ENCODE measurements around the gene ANAPC10.
"Not testable (repeated sequence)": the region's sequence is repeated elsewhere in the genome, so short reads cannot be mapped to it uniquely, and the experiment has no call there.

ANAPC10 gene

GRCh38 chr4:145000656-145001055, 97.3 kb downstream of the ANAPC10 start:
- DNase-seq: not testable (repeated sequence)

GRCh38 chr4:144989306-144989705, 108.7 kb downstream of the ANAPC10 start:
- DNase-seq: no peak

- DNase-seq: no peak
Measured at GRCh38 chr4:144985531-144985930, 112.5 kb downstream of the ANAPC10 start.

- no peak for DNase-seq
Measured at GRCh38 chr4:144985014-144985413, 113.0 kb downstream of the ANAPC10 start.

GRCh38 chr4:144984241-144984640, 113.8 kb downstream of the ANAPC10 start:
- DNase-seq: no peak

GRCh38 chr4:144975718-144976117, 122.3 kb downstream of the ANAPC10 start:
- DNase-seq: no peak

- no peak for DNase-seq
Measured at GRCh38 chr4:144970597-144970996, 127.4 kb downstream of the ANAPC10 start.

GRCh38 chr4:144969821-144970220, 128.2 kb downstream of the ANAPC10 start:
- no peak for DNase-seq

GRCh38 chr4:144968606-144969005, 129.4 kb downstream of the ANAPC10 start:
- no peak for DNase-seq

- DNase-seq: no peak
Measured at GRCh38 chr4:144967161-144967560, 130.8 kb downstream of the ANAPC10 start.

GRCh38 chr4:144962300-144962699, 135.7 kb downstream of the ANAPC10 start:
- DNase-seq: no peak

GRCh38 chr4:144955104-144955503, 142.9 kb downstream of the ANAPC10 start:
- DNase-seq: no peak

GRCh38 chr4:144954230-144954629, 143.8 kb downstream of the ANAPC10 start:
- no peak for DNase-seq

GRCh38 chr4:144948421-144948820, 149.6 kb downstream of the ANAPC10 start:
- no peak for DNase-seq

- no peak for DNase-seq
Measured at GRCh38 chr4:144948009-144948408, 150.0 kb downstream of the ANAPC10 start.

Measured in effector CD8-positive, alpha-beta T cell (primary cell).